GM19397 (cell line): Measurements from ENCODE around the gene PEX11B.

Source experiments
- ATAC-seq: cut with Tn5 transposase; IDR thresholded peaks from one replicate; pipeline ENCODE4 v1.9.1; 2021; ENCODE audit warnings: mild to moderate bottlenecking, moderate library complexity; ENCODE audit not compliant: unreplicated experiment

PEX11B gene

GRCh38 chr1:145918144-145918991, at the start of gene PEX11B:
Gene PEX11B (minus strand): TSS chr1:145918717. CDS start chr1:145918688, 29 bp downstream.
- ATAC-seq = peak; percentile 87

- ATAC-seq = no peak
Measured at GRCh38 chr1:145967288-145967687, 48.8 kb upstream of the PEX11B start.

GRCh38 chr1:145965119-145965744, 46.7 kb upstream of the PEX11B start:
- no peak for ATAC-seq

- peak; percentile 85 for ATAC-seq
Measured at GRCh38 chr1:145964328-145965118, 46.0 kb upstream of the PEX11B start, which contains the start of the genes ANKRD34A and POLR3GL. Gene ANKRD34A (minus strand): TSS chr1:145964575. CDS start chr1:145961759, 2,816 bp downstream. Gene POLR3GL (plus strand): TSS chr1:145964690. CDS start chr1:145974866, 10,176 bp downstream.

- no peak for ATAC-seq
Measured at GRCh38 chr1:145963265-145964019, 44.9 kb upstream of the PEX11B start.

GRCh38 chr1:145962157-145963102, 43.9 kb upstream of the PEX11B start:
- no peak for ATAC-seq

- ATAC-seq = no peak
Measured at GRCh38 chr1:145961425-145962156, 43.1 kb upstream of the PEX11B start.

GRCh38 chr1:145961109-145961424, 42.5 kb upstream of the PEX11B start:
- ATAC-seq = no peak

GRCh38 chr1:145960468-145961108, 42.1 kb upstream of the PEX11B start:
- ATAC-seq = no peak

GRCh38 chr1:145959957-145960467, 41.5 kb upstream of the PEX11B start:
- ATAC-seq = no peak

GRCh38 chr1:145959333-145959732, 40.8 kb upstream of the PEX11B start:
- no peak for ATAC-seq

- no peak for ATAC-seq
Measured at GRCh38 chr1:145958734-145959133, 40.2 kb upstream of the PEX11B start.

GRCh38 chr1:145957443-145958319, 39.2 kb upstream of the PEX11B start, which contains the start of gene LIX1L:
Gene LIX1L (minus strand): TSS chr1:145958017. CDS start chr1:145957927, 90 bp downstream.
- peak; percentile 82 for ATAC-seq

- no peak for ATAC-seq
Measured at GRCh38 chr1:145956781-145957442, 38.4 kb upstream of the PEX11B start.

GRCh38 chr1:145956361-145956760, 37.8 kb upstream of the PEX11B start:
- ATAC-seq = no peak

- ATAC-seq = no peak
Measured at GRCh38 chr1:145955436-145955835, 36.9 kb upstream of the PEX11B start.

GRCh38 chr1:145953861-145954260, 35.3 kb upstream of the PEX11B start:
- no peak for ATAC-seq
